MM.1S (cell line): ENCODE data around the gene CYS1.

Source experiments
- EZH2 ChIP-seq: fragments of 300-600 bp; sonication (generic); optimal IDR thresholded peaks from 2 replicates; pipeline ENCODE3; 2017; ENCODE audit warnings: low read depth, mild to moderate bottlenecking, antibody characterized with exemption, low read length, mixed read lengths
- TF ChIP-seq, protein P1 (sequence below): fragments of 300-600 bp; sonication (generic); IDR thresholded peaks from 2 replicates; pipeline ENCODE4 v1.5.1; 2016; ENCODE audit warnings: antibody characterized with exemption, low read length, mixed read lengths

DNA sequence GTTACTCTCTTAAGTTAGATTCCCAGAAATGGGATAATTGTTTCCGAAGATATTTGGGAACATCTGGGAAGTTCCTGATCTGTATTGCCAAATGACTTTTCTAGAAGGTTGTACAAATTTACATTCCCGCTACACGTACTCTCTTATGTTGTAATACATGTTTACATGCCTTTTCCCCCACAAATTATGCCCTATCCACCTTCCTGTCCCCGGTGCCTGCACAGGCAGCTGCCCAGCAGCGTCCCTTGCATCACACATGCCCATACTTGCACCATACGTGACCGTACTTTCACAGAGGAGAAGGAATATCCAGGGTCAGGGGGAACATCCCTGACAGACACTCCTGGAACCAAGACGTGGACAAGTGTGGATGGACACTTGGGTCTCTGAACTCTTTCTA is 61.0 kb downstream of the CYS1 start:
- no peak for TF ChIP-seq EZH2
- TF ChIP-seq, protein P1, sequence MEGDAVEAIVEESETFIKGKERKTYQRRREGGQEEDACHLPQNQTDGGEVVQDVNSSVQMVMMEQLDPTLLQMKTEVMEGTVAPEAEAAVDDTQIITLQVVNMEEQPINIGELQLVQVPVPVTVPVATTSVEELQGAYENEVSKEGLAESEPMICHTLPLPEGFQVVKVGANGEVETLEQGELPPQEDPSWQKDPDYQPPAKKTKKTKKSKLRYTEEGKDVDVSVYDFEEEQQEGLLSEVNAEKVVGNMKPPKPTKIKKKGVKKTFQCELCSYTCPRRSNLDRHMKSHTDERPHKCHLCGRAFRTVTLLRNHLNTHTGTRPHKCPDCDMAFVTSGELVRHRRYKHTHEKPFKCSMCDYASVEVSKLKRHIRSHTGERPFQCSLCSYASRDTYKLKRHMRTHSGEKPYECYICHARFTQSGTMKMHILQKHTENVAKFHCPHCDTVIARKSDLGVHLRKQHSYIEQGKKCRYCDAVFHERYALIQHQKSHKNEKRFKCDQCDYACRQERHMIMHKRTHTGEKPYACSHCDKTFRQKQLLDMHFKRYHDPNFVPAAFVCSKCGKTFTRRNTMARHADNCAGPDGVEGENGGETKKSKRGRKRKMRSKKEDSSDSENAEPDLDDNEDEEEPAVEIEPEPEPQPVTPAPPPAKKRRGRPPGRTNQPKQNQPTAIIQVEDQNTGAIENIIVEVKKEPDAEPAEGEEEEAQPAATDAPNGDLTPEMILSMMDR = no peak
